IMR-90 (cell line): ENCODE measurements around the gene ACVR2B. TPM values are rescaled to one million over a fixed set of nuclear protein-coding genes. Genes with fewer than 3 reads are reported as not detected.

Experiments
- ATAC-seq: fragments of 200-7000 bp; cut with Tn5 transposase; 2 replicates; pipeline ENCODE4 v1.9.1; 2020; ENCODE audit warnings: low read depth, mild to moderate bottlenecking, moderate library complexity
- BruUV-seq: library from RNA; stranded (reverse); fragments of 400-500 nt; replicated peaks from 2 replicates; lab custom pipeline; 2021; lab: Mats Ljungman, UMichigan
- CTCF ChIA-PET: fragments of 300-600 bp; formaldehyde crosslinking; extraction: SDS; loops from one replicate; lab custom pipeline; 2021; ENCODE audit warnings: antibody characterized with exemption; lab: Yijun Ruan, JAX
- POLR2A ChIA-PET: fragments of 300-600 bp; sonication (Branson Sonifier 250); formaldehyde crosslinking; loops from one replicate; lab custom pipeline; 2022; ENCODE audit warnings: antibody characterized with exemption; ENCODE audit not compliant: unreplicated experiment; lab: Charles Lee
- DNase-seq: peaks from one replicate; pipeline ENCODE4 v3.0.0; 2013
- H2AFZ ChIP-seq: replicated peaks from 2 replicates; pipeline ENCODE3; 2013; ENCODE audit warnings: low read length, mild to moderate bottlenecking; ENCODE audit not compliant: poor library complexity
- H2AK5ac ChIP-seq: 2 replicates; pipeline ENCODE4 v1.6.1; 2013; ENCODE audit warnings: low read depth, low read length, inconsistent platforms
- H2AK9ac ChIP-seq: replicated peaks from 2 replicates; pipeline ENCODE3; 2013; ENCODE audit warnings: mild to moderate bottlenecking, low read depth, low read length, moderate library complexity; ENCODE audit not compliant: poor library complexity
- H2BK120ac ChIP-seq: 2 replicates; pipeline ENCODE4 v1.6.1; 2013; ENCODE audit warnings: low read depth, low read length, inconsistent platforms
- H2BK15ac ChIP-seq: 3 replicates; pipeline ENCODE4 v1.6.1; 2013; ENCODE audit warnings: low read depth, low read length, inconsistent platforms
- H2BK20ac ChIP-seq: 2 replicates; pipeline ENCODE4 v1.6.1; 2013; ENCODE audit warnings: low read depth, mild to moderate bottlenecking, inconsistent platforms, low read length, moderate library complexity
- H2BK5ac ChIP-seq: 2 replicates; pipeline ENCODE4 v1.6.1; 2013; ENCODE audit warnings: mild to moderate bottlenecking, low read depth, low read length, inconsistent platforms; ENCODE audit not compliant: poor library complexity, severe bottlenecking
- H3K14ac ChIP-seq: replicated peaks from 2 replicates; pipeline ENCODE4 v1.6.1; 2013; ENCODE audit warnings: low read depth, low read length, inconsistent platforms
- H3K18ac ChIP-seq: 2 replicates; pipeline ENCODE4 v1.6.1; 2013; ENCODE audit warnings: low read depth, low read length, control low read depth
- H3K23ac ChIP-seq: 2 replicates; pipeline ENCODE4 v1.6.1; 2013; ENCODE audit warnings: low read depth, low read length, inconsistent platforms
- H3K27ac ChIP-seq: 2 replicates; pipeline ENCODE4 v1.5.1; 2013; ENCODE audit warnings: mild to moderate bottlenecking, control low read depth, low read length; ENCODE audit not compliant: insufficient read depth
- H3K27me3 ChIP-seq: 2 replicates; pipeline ENCODE4 v1.6.1; 2013; ENCODE audit warnings: low read length; ENCODE audit not compliant: control insufficient read depth, insufficient read depth
- H3K36me3 ChIP-seq: 2 replicates; pipeline ENCODE4 v1.6.1; 2013; ENCODE audit warnings: low read length, mixed read lengths; ENCODE audit not compliant: control insufficient read depth, insufficient read depth
- H3K4ac ChIP-seq: 2 replicates; pipeline ENCODE4 v1.6.1; 2013; ENCODE audit warnings: low read depth, low read length, inconsistent platforms
- H3K4me1 ChIP-seq: 2 replicates; pipeline ENCODE4 v1.6.1; 2013; ENCODE audit warnings: low read length, mixed read lengths; ENCODE audit not compliant: control insufficient read depth, insufficient read depth
- H3K4me2 ChIP-seq: 2 replicates; pipeline ENCODE4 v1.6.1; 2013; ENCODE audit warnings: low read depth, mild to moderate bottlenecking, control low read depth, low read length, moderate library complexity
- H3K4me3 ChIP-seq: 2 replicates; pipeline ENCODE4 v1.5.1; 2013; ENCODE audit warnings: low read depth, mild to moderate bottlenecking, control low read depth, low read length, moderate library complexity; ENCODE audit not compliant: insufficient read depth
- H3K56ac ChIP-seq: 2 replicates; pipeline ENCODE4 v1.6.1; 2013; ENCODE audit warnings: low read length, inconsistent platforms; ENCODE audit not compliant: insufficient read depth; ENCODE audit errors: extremely low read depth
- H3K79me1 ChIP-seq, 2 experiments: 2 replicates each; pipeline ENCODE4 v1.6.1; 2013; ENCODE audit warnings: low read length in 2 of 2, inconsistent platforms in 1 of 2, low read depth in 1 of 2
- H3K9ac ChIP-seq: 2 replicates; pipeline ENCODE4 v1.6.1; 2013; ENCODE audit warnings: low read depth, low read length, control low read depth
- H3K9me1 ChIP-seq: 2 replicates; pipeline ENCODE4 v1.6.1; 2013; ENCODE audit warnings: low read length, inconsistent platforms; ENCODE audit not compliant: insufficient read depth
- H3K9me3 ChIP-seq: 2 replicates; pipeline ENCODE4 v1.6.1; 2013; ENCODE audit warnings: low read length; ENCODE audit not compliant: control insufficient read depth, insufficient read depth
- H4K20me1 ChIP-seq: 2 replicates; pipeline ENCODE4 v1.6.1; 2013; ENCODE audit warnings: low read length, inconsistent platforms; ENCODE audit not compliant: insufficient read depth
- H4K5ac ChIP-seq: 2 replicates; pipeline ENCODE4 v1.6.1; 2013; ENCODE audit warnings: mild to moderate bottlenecking, low read depth, low read length, control low read depth
- H4K8ac ChIP-seq, 2 experiments: 2 replicates each; pipeline ENCODE4 v1.6.1; 2013; ENCODE audit warnings: low read depth in 2 of 2, low read length in 2 of 2, control low read depth in 1 of 2, inconsistent platforms in 1 of 2
- H4K91ac ChIP-seq: 2 replicates; pipeline ENCODE4 v1.6.1; 2013; ENCODE audit warnings: low read depth, low read length, inconsistent platforms; ENCODE audit not compliant: insufficient read depth
- BHLHE40 ChIP-seq: fragments of 150-350 bp; IDR thresholded peaks from 2 replicates; pipeline ENCODE4 v1.6.1; 2016; ENCODE audit warnings: mild to moderate bottlenecking, low read depth, low read length
- CEBPB ChIP-seq: IDR thresholded peaks from 2 replicates; pipeline ENCODE4 v1.6.1; 2012; ENCODE audit warnings: low read depth, low read length, improper control_type of control experiment
- CHD1 ChIP-seq: IDR thresholded peaks from 2 replicates; pipeline ENCODE4 v1.6.1; 2012; ENCODE audit warnings: low read depth, low read length, improper control_type of control experiment
- FOS ChIP-seq: fragments of 150-350 bp; IDR thresholded peaks from 2 replicates; pipeline ENCODE4 v1.6.1; 2016; ENCODE audit warnings: low read depth, low read length
- MAFK ChIP-seq: IDR thresholded peaks from 2 replicates; pipeline ENCODE4 v1.6.1; 2012; ENCODE audit warnings: low read depth, low read length, improper control_type of control experiment
- MAZ ChIP-seq: IDR thresholded peaks from 2 replicates; pipeline ENCODE4 v1.6.1; 2012; ENCODE audit warnings: low read depth, mild to moderate bottlenecking, low read length, improper control_type of control experiment, moderate library complexity, borderline replicate concordance
- MXI1 ChIP-seq: IDR thresholded peaks from 2 replicates; pipeline ENCODE4 v1.6.1; 2012; ENCODE audit warnings: low read depth, mild to moderate bottlenecking, low read length, moderate library complexity, borderline replicate concordance
- NFE2L2 ChIP-seq: fragments of 150-350 bp; IDR thresholded peaks from 2 replicates; pipeline ENCODE4 v1.6.1; 2016; ENCODE audit warnings: low read depth, mild to moderate bottlenecking, low read length
- POLR2A ChIP-seq: IDR thresholded peaks from 2 replicates; pipeline ENCODE4 v1.6.1; 2012; ENCODE audit warnings: mild to moderate bottlenecking, low read depth, low read length
- RAD21 ChIP-seq: IDR thresholded peaks from 2 replicates; pipeline ENCODE4 v1.6.1; 2012; ENCODE audit warnings: low read length, improper control_type of control experiment
- RCOR1 ChIP-seq: IDR thresholded peaks from 2 replicates; pipeline ENCODE4 v1.6.1; 2012; ENCODE audit warnings: mild to moderate bottlenecking, low read length, improper control_type of control experiment; ENCODE audit not compliant: insufficient replicate concordance
- RFX5 ChIP-seq: IDR thresholded peaks from 2 replicates; pipeline ENCODE4 v1.8.0; 2012; ENCODE audit warnings: low read depth, mild to moderate bottlenecking, low read length, moderate library complexity
- SMC3 ChIP-seq: fragments of 150-350 bp; IDR thresholded peaks from 2 replicates; pipeline ENCODE4 v1.6.1; 2016; ENCODE audit warnings: low read depth, mild to moderate bottlenecking, antibody characterized with exemption, low read length, moderate library complexity
- WGBS, 2 experiments: methylation state at CpG; one replicate each; pipeline versions ENCODE4 v1.1.5 to v1.1.7; 2013; ENCODE audit warnings: missing lambda C conversion rate in 2 of 2; ENCODE audit not compliant: insufficient read length in 1 of 2; ENCODE audit errors: extremely low coverage in 2 of 2; 5-methylcytosine and 5-hydroxymethylcytosine counted together
- dilution Hi-C: fragments of 300-500 bp; cut with HindIII; formaldehyde crosslinking; loops from one replicate; pipeline ENCODE4 v1.14.3; 2018; ENCODE audit warnings: low sequenced_read_pairs; ENCODE audit not compliant: unreplicated experiment
- in situ Hi-C: fragments of 300-500 bp; cut with MboI; formaldehyde crosslinking; loops from 3 replicates; pipeline ENCODE4 v1.14.3; 2019; ENCODE audit warnings: low sequenced_read_pairs, inconsistent platforms, mixed read lengths
- intact Hi-C: fragments of 100-400 bp; cut with micrococcal nuclease; formaldehyde crosslinking; loops from 2 replicates; pipeline ENCODE4 v1.10.0; 2022
- polyA plus RNA-seq, 3 experiments: library from polyadenylated mRNA; depleted of rRNA; stranded (reverse); fragments of >200 nt; gene quantifications; 2 replicates each; pipeline ENCODE4 v1.2.3, GENCODE V29; 2012; ENCODE audit warnings: low replicate concordance in 1 of 3
- total RNA-seq: library from RNA; depleted of rRNA; stranded (reverse); fragments of >200 nt; gene quantifications from 2 replicates; pipeline ENCODE4 v1.2.3, GENCODE V29; 2012
- TF ChIP-seq, protein P1 (sequence below): conservative IDR thresholded peaks from 2 replicates; pipeline ENCODE4 v1.5.1; 2012; ENCODE audit warnings: mild to moderate bottlenecking, low read depth, low read length, improper control_type of control experiment
- TF ChIP-seq, protein P2 (sequence below): fragments of 150-350 bp; IDR thresholded peaks from 2 replicates; pipeline ENCODE4 v1.6.1; 2016; ENCODE audit warnings: low read depth, mild to moderate bottlenecking, low read length, moderate library complexity, borderline replicate concordance

ACVR2B gene
- total and polyA plus RNA-seq, 2 of the 4 experiments (the other 2 are of a cell fraction): 0.60 to 1.3 TPM

DNA sequence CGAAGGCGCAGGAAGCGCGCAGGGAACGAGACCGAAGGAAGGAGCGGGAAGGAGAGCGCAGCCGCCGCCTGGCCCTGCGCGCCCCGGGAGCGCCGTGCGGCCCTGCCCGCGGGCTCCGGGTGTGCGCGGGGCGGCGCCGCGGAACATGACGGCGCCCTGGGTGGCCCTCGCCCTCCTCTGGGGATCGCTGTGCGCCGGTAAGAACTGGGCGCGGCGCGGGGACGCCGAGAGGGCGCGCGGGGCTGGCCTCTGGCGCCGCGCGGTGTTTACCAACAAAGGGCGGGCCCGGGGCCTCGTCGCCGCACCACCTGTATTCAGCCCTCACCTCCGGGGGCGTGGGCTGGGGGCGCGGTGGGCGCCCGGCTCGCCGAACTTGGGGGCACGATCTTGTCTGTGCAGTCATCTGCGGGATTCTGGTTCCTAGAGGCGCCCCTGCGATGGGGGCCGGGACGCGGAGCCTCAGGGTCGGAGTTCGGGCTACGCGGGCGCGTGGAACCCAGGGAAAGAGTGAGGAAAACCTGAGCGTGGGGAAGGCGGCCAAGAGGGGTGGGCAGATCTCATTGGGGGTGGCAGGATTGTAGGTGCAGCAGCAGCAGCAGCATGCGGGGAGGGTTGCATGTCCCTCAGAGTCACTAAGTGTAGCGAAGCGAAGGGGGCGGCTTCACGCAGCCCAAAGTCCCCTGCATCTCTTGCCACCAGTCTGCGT lies 641 bp downstream of the ACVR2B start:
- peaks cover 3% of the 10 kb centered on the region; the same call in 1 of the 2 replicates for H3K4me1 ChIP-seq
- H4K91ac ChIP-seq: peak overlapping the region; percentile 84; the same call in 1 of the 2 replicates
- no peak overlapping the region for H3K18ac ChIP-seq
- DNase-seq (peak; percentile 13), ATAC-seq (peak; percentile 53)
- no peaks in the 10 kb centered on the region for H3K9me3 ChIP-seq
- no peak overlapping the region for H2BK120ac ChIP-seq
- H2BK20ac ChIP-seq: no peak overlapping the region
- in situ Hi-C loops (no loop called here), dilution Hi-C loops (no loop called here), intact Hi-C loops (no loop called here)
- H2AK5ac ChIP-seq: peak overlapping the region; percentile 43; the same call in 1 of the 2 replicates
- POLR2A ChIA-PET: interaction anchor here (1.1 kb wide), 1 partner anchor 11 kb away, joined by 4 read pairs; no protein-coding TSS in a partner anchor
- H4K5ac ChIP-seq: peak overlapping the region; percentile 93; the same call in 1 of the 2 replicates
- H2BK5ac ChIP-seq: peak overlapping the region; percentile 48
- peak overlapping the region; percentile 76 for H3K27ac ChIP-seq
- no peak overlapping the region for H2BK15ac ChIP-seq
- no peaks in the 10 kb centered on the region for H3K27me3 ChIP-seq
- H3K4ac ChIP-seq: peak overlapping the region; percentile 79; the same call in 1 of the 2 replicates
- no peak overlapping the region for H3K14ac ChIP-seq
- BruUV-seq: no TSS peak
- 0% methylated on average over 24 of the region's 78 CpGs; no CpG with 5 or more reads in 1 of the 2 experiments for whole genome bisulfite sequencing, 2 experiments
- H2AFZ ChIP-seq: peak overlapping the region; percentile 96
- peak overlapping the region; percentile 98 for H3K4me2 ChIP-seq
- peaks cover 15% of the 10 kb centered on the region for H4K20me1 ChIP-seq
- H4K8ac ChIP-seq: peak overlapping the region; percentile 31 to 65; a peak in 2 of 4 replicates
- no peaks in the 10 kb centered on the region for H3K36me3 ChIP-seq
- peak overlapping the region; percentile 96 for H2AK9ac ChIP-seq
- peak overlapping the region; percentile 97 for H3K4me3 ChIP-seq
- H3K9ac ChIP-seq: peak overlapping the region; percentile 98
- H3K9me1 ChIP-seq: peaks cover 6% of the 10 kb centered on the region; the same call in 1 of the 2 replicates
- H3K23ac ChIP-seq: peak overlapping the region; percentile 79
- H3K79me1 ChIP-seq: peaks cover 19 to 38% of the 10 kb centered on the region in 2 experiments; a peak in 3 of 4 replicates
- H3K56ac ChIP-seq: no peak overlapping the region
- CTCF ChIA-PET: no interaction called here
- TF ChIP-seq SMC3: no peak
- TF ChIP-seq, protein P1, sequence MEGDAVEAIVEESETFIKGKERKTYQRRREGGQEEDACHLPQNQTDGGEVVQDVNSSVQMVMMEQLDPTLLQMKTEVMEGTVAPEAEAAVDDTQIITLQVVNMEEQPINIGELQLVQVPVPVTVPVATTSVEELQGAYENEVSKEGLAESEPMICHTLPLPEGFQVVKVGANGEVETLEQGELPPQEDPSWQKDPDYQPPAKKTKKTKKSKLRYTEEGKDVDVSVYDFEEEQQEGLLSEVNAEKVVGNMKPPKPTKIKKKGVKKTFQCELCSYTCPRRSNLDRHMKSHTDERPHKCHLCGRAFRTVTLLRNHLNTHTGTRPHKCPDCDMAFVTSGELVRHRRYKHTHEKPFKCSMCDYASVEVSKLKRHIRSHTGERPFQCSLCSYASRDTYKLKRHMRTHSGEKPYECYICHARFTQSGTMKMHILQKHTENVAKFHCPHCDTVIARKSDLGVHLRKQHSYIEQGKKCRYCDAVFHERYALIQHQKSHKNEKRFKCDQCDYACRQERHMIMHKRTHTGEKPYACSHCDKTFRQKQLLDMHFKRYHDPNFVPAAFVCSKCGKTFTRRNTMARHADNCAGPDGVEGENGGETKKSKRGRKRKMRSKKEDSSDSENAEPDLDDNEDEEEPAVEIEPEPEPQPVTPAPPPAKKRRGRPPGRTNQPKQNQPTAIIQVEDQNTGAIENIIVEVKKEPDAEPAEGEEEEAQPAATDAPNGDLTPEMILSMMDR: no peak
- no peak for TF ChIP-seq RAD21
- TF ChIP-seq, protein P2, sequence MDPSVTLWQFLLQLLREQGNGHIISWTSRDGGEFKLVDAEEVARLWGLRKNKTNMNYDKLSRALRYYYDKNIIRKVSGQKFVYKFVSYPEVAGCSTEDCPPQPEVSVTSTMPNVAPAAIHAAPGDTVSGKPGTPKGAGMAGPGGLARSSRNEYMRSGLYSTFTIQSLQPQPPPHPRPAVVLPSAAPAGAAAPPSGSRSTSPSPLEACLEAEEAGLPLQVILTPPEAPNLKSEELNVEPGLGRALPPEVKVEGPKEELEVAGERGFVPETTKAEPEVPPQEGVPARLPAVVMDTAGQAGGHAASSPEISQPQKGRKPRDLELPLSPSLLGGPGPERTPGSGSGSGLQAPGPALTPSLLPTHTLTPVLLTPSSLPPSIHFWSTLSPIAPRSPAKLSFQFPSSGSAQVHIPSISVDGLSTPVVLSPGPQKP: no peak
- no peak for TF ChIP-seq MAFK
- TF ChIP-seq CHD1: no peak
- no peak for TF ChIP-seq MAZ
- TF ChIP-seq RCOR1: no peak
- no peak for TF ChIP-seq POLR2A
- no peak for TF ChIP-seq BHLHE40
- TF ChIP-seq FOS: no peak
- TF ChIP-seq MXI1: no peak
- no peak for TF ChIP-seq NFE2L2
- TF ChIP-seq CEBPB: no peak
- TF ChIP-seq RFX5: no peak
